HepG2 (cell line): ENCODE results near the gene DEGS1.

Source experiments
- ARNTL ChIP-seq: sonication (generic); formaldehyde crosslinking; IDR thresholded peaks from 2 replicates; pipeline ENCODE4 v1.4.0; 2020; ENCODE audit warnings: mild to moderate bottlenecking, missing genetic modification reagents
- CTCF ChIP-seq: sonication (generic); formaldehyde crosslinking; IDR thresholded peaks from 2 replicates; pipeline ENCODE4 v1.5.0; 2020; ENCODE audit warnings: mild to moderate bottlenecking, missing genetic modification reagents, moderate library complexity
- HOMEZ ChIP-seq: IDR thresholded peaks from 2 replicates; pipeline ENCODE4 v1.6.1; 2016; ENCODE audit warnings: low read depth
- PHB2 ChIP-seq: fragments of 450-650 bp; IDR thresholded peaks from 2 replicates; pipeline ENCODE4 v1.6.1; 2018; ENCODE audit not compliant: partially characterized antibody
- POLR2A ChIP-seq, 2 experiments: IDR thresholded peaks; 2 replicates each; pipeline ENCODE4 v1.6.1; 2011; ENCODE audit warnings: low read depth in 2 of 2, low read length in 2 of 2, mild to moderate bottlenecking in 1 of 2, moderate library complexity in 1 of 2; ENCODE audit not compliant: insufficient read depth in 1 of 2
- REST ChIP-seq, 2 experiments: IDR thresholded peaks; 2 replicates each; pipeline ENCODE4 v1.6.1; 2011 to 2012; ENCODE audit warnings: low read length in 2 of 2, borderline replicate concordance in 1 of 2, low read depth in 1 of 2, mild to moderate bottlenecking in 1 of 2, moderate library complexity in 1 of 2
- TAF1 ChIP-seq: sonication (generic); formaldehyde crosslinking; IDR thresholded peaks from 2 replicates; pipeline ENCODE4 v1.4.0; 2020; ENCODE audit warnings: missing genetic modification reagents
- ZKSCAN1 ChIP-seq: fragments of 150-350 bp; IDR thresholded peaks from 2 replicates; pipeline ENCODE4 v1.6.1; 2014; ENCODE audit warnings: low read length
- ZNF766 ChIP-seq: sonication (generic); formaldehyde crosslinking; IDR thresholded peaks from 2 replicates; pipeline ENCODE4 v1.5.0; 2020; ENCODE audit warnings: missing genetic modification reagents, borderline replicate concordance

GRCh38 chr1:224234017-224234416 is 51.0 kb downstream of the DEGS1 start:
- TF ChIP-seq HOMEZ (CRISPR knock-in tag) (no peak), ZNF766 (CRISPR knock-in tag) (no peak), ARNTL (CRISPR knock-in tag) (no peak), TAF1 (CRISPR knock-in tag) (no peak), PHB2 (no peak), ZKSCAN1 (no peak), CTCF (CRISPR knock-in tag) (no peak), REST (IDR thresholded peaks at IDR 0.05; ENCODE audit: borderline replicate concordance in 1 of 2, low read depth in 1 of 2, low read length in 2 of 2) (no peak), POLR2A (IDR thresholded peaks at IDR 0.05; ENCODE audit: insufficient read depth in 1 of 2, low read depth in 2 of 2, low read length in 2 of 2) (no peak)
